DOHH2 (cell line): Measurements from ENCODE around the gene ATP5F1E.

Experiments used
- CTCF ChIP-seq: fragments of 200-600 bp; sonication (generic); IDR thresholded peaks from one replicate; pipeline ENCODE4 v1.5.1; 2014; ENCODE audit warnings: antibody characterized with exemption, mild to moderate bottlenecking, low read depth, low read length; ENCODE audit not compliant: poor library complexity, severe bottlenecking
- EZH2phosphoT487 ChIP-seq: fragments of 200-600 bp; sonication (generic); IDR thresholded peaks from 2 replicates; pipeline ENCODE4 v1.6.1; 2017; ENCODE audit warnings: borderline replicate concordance, mild to moderate bottlenecking, antibody characterized with exemption, low read length, moderate library complexity, mixed read lengths

- no peak for TF ChIP-seq CTCF
- TF ChIP-seq EZH2phosphoT487 = no peak
These were observed 29.2 kb downstream of the ATP5F1E start for GRCh38 chr20:59002874-59003399.
